Measurements from ENCODE around the gene CNOT1.

The CNOT1 gene

GRCh38 chr16:58518980-58519368 lies 110.7 kb downstream of the CNOT1 start:
- DNase-seq: no peak

- no peak for DNase-seq
These were observed 111.3 kb downstream of the CNOT1 start for GRCh38 chr16:58518083-58518979.

GRCh38 chr16:58516768-58517107 lies 112.9 kb downstream of the CNOT1 start:
- DNase-seq: no peak

- DNase-seq: no peak
These were observed 113.5 kb downstream of the CNOT1 start for GRCh38 chr16:58515871-58516767.

- DNase-seq: peak; percentile 31 to 94 (median 79)
These were observed 114.3 kb downstream of the CNOT1 start, which contains the start of gene SETD6 for GRCh38 chr16:58515125-58515870. Gene SETD6, plus strand, starts transcription at chr16:58515517. Its CDS starts 21 bp downstream, at chr16:58515538.

GRCh38 chr16:58513874-58514273 lies 115.8 kb downstream of the CNOT1 start:
- DNase-seq: no peak

GRCh38 chr16:58511933-58512815 lies 117.5 kb downstream of the CNOT1 start:
- peak in 36 of 56 donors; percentile 25 to 81 (median 48) for DNase-seq

- DNase-seq: no peak
These were observed 118.6 kb downstream of the CNOT1 start for GRCh38 chr16:58510776-58511628.

- no peak for DNase-seq
These were observed 119.4 kb downstream of the CNOT1 start for GRCh38 chr16:58510097-58510775.

GRCh38 chr16:58509256-58510096 lies 120.2 kb downstream of the CNOT1 start:
- DNase-seq: no peak

GRCh38 chr16:58508671-58509251 lies 120.9 kb downstream of the CNOT1 start:
- DNase-seq: no peak

GRCh38 chr16:58507963-58508670 lies 121.5 kb downstream of the CNOT1 start:
- no peak for DNase-seq

- DNase-seq: no peak
These were observed 122.2 kb downstream of the CNOT1 start for GRCh38 chr16:58507195-58507962.

GRCh38 chr16:58506241-58507194 lies 123.1 kb downstream of the CNOT1 start:
- no peak for DNase-seq
